Thoracic aorta (tissue), 2 donors: ENCODE data around the gene TOP1. TPM values are rescaled to one million over a fixed set of nuclear protein-coding genes. Genes with fewer than 3 reads are reported as not detected.
A peak's percentile ranks its signal among the peaks of the same experiment; 100 is the strongest.

Experiments
- ATAC-seq: fragments of 150-250 bp; one replicate; pipeline ENCODE4 v1.8.0; 2017; ENCODE audit warnings: low read depth; ENCODE audit not compliant: insufficient number of reproducible peaks, low FRiP score
- DNase-seq: peaks from one replicate; pipeline ENCODE4 v3.0.0-alpha.2; 2020; ENCODE audit warnings: low spot score
- H3K27ac ChIP-seq, 2 donors: fragments of 200-600 bp; sonication (generic); 1 replicate in 1 of 2; 2 replicates in 1 of 2; pipeline ENCODE4 v1.5.1; 2016; ENCODE audit warnings: mild to moderate bottlenecking in 2 of 2, moderate library complexity in 2 of 2
- H3K27me3 ChIP-seq: fragments of 200-600 bp; sonication (generic); replicated peaks from 2 replicates; pipeline ENCODE4 v1.6.0; 2016; ENCODE audit warnings: mild to moderate bottlenecking; ENCODE audit not compliant: insufficient read depth
- H3K36me3 ChIP-seq: fragments of 200-600 bp; sonication (generic); one replicate; pipeline ENCODE4 v1.5.1; 2016
- H3K4me1 ChIP-seq, 2 donors: fragments of 200-600 bp; sonication (generic); 1 replicate in 1 of 2; 2 replicates in 1 of 2; pipeline versions ENCODE4 v1.5.1 to v1.6.0; 2016; ENCODE audit warnings: low read depth in 2 of 2, mild to moderate bottlenecking in 1 of 2; ENCODE audit not compliant: control insufficient read depth in 1 of 2
- H3K4me3 ChIP-seq: fragments of 200-600 bp; sonication (generic); 2 replicates; pipeline ENCODE4 v1.5.1; 2016; ENCODE audit warnings: mild to moderate bottlenecking
- H3K9me3 ChIP-seq: fragments of 200-600 bp; sonication (generic); 2 replicates; pipeline ENCODE4 v1.5.1; 2016
- total RNA-seq, 2 donors: library from RNA; depleted of rRNA; stranded (reverse); fragments of >200 nt; gene quantifications; one replicate each; pipeline versions ENCODE4 v1.1.0 to v1.2.3, GENCODE V29; 2016
- TF ChIP-seq, protein P1 (sequence below): fragments of 200-600 bp; sonication (generic); IDR thresholded peaks from one replicate; pipeline ENCODE4 v1.5.1; 2019; ENCODE audit warnings: antibody characterized with exemption

Gene TOP1
- total RNA-seq, 2 donors from 2014 or later: 17.3 to 35.4 TPM

DNA sequence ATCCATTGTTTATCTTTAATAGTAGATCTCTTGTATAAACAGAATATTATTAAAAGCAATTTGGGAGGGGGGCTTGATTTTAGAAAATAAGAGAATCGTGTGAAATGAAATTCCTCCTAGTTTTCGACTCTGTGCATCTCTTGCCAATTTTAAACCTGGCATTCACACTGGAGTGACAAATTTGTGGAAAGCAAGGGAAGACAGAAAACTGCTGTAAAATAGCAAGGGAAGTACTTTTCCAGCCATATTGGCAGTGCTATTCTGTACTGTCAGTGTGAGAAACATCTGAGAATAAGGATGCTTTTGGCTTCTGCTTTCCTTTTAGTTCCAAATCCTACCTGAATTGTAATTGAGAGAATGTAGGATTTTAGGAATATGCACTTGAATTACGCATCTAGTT, 40.2 kb downstream of the TOP1 start:
- no peak overlapping the region for H3K27ac ChIP-seq
- no peaks in the 10 kb centered on the region for H3K27me3 ChIP-seq
- no peak overlapping the region for H3K4me3 ChIP-seq
- TF ChIP-seq, protein P1, sequence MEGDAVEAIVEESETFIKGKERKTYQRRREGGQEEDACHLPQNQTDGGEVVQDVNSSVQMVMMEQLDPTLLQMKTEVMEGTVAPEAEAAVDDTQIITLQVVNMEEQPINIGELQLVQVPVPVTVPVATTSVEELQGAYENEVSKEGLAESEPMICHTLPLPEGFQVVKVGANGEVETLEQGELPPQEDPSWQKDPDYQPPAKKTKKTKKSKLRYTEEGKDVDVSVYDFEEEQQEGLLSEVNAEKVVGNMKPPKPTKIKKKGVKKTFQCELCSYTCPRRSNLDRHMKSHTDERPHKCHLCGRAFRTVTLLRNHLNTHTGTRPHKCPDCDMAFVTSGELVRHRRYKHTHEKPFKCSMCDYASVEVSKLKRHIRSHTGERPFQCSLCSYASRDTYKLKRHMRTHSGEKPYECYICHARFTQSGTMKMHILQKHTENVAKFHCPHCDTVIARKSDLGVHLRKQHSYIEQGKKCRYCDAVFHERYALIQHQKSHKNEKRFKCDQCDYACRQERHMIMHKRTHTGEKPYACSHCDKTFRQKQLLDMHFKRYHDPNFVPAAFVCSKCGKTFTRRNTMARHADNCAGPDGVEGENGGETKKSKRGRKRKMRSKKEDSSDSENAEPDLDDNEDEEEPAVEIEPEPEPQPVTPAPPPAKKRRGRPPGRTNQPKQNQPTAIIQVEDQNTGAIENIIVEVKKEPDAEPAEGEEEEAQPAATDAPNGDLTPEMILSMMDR: no peak
- ATAC-seq (no peak), DNase-seq (no peak)
- no peaks in the 10 kb centered on the region for H3K9me3 ChIP-seq
- no peaks in the 10 kb centered on the region for H3K36me3 ChIP-seq
- peaks cover 24 to 76% of the 10 kb centered on the region in 2 donors for H3K4me1 ChIP-seq

- peak overlapping the region; percentile 57 to 72 for H3K27ac ChIP-seq
- H3K27me3 ChIP-seq: no peaks in the 10 kb centered on the region
- H3K36me3 ChIP-seq: no peaks in the 10 kb centered on the region
- H3K4me1 ChIP-seq: peaks cover 37 to 90% of the 10 kb centered on the region in 2 donors
- ATAC-seq (no peak), DNase-seq (peak; percentile 14)
- H3K9me3 ChIP-seq: no peaks in the 10 kb centered on the region
- no peak overlapping the region for H3K4me3 ChIP-seq
- TF ChIP-seq, protein P1: no peak
Observed at GRCh38 chr20:41072190-41072863, 43.7 kb downstream of the TOP1 start.

DNA sequence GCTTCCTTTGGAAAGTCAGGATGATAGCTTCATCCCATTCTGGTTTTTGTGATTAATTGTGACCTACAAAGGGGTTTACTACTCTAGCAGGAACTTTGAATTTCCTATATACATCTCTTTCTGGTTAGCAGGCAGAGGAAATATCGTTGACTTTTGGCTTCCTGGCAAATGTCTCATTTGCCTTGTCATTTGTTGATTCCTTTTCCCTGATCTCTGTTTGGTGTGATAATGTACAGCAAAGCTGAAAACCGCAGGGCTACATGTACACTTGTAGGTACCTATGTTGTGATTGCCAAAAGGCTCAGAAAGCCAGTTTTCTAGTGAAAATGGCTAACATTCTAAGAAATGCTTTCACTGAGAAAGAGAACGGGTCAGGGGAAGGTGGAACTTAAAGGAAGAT, 44.3 kb downstream of the TOP1 start:
- TF ChIP-seq, protein P1: no peak
- ATAC-seq (no peak), DNase-seq (no peak)
- peak overlapping the region; percentile 57 to 72 for H3K27ac ChIP-seq
- no peaks in the 10 kb centered on the region for H3K9me3 ChIP-seq
- no peaks in the 10 kb centered on the region for H3K27me3 ChIP-seq
- H3K36me3 ChIP-seq: no peaks in the 10 kb centered on the region
- peaks cover 40 to 90% of the 10 kb centered on the region in 2 donors for H3K4me1 ChIP-seq
- no peak overlapping the region for H3K4me3 ChIP-seq

DNA sequence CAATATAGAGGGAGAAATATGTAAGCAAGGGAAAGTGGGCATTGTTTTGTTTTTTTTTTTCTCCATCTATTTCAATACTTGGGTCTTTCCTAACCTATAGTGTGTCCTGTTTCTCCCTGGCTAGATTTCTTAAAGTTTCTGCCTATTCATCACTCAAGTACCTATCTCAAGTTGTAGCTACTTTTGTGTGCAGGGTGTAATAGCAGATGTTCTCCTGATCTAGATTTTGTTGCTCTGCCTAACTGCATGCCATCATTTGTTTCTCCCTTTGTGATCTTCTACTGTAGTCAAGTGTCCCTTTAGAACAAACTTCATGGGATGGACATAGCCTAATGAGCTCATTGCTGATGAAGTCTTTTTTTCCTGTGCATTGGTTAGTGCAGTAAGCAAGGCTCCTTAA, 45.8 kb downstream of the TOP1 start:
- Histone ChIP-seq H3K4me3 (no peak overlapping the region), H3K27me3 (no peaks in the 10 kb centered on the region), H3K36me3 (no peaks in the 10 kb centered on the region), H3K4me1 (peaks cover 39 to 89% of the 10 kb centered on the region in 2 donors), H3K9me3 (no peaks in the 10 kb centered on the region), H3K27ac (no peak overlapping the region)
- no peak for DNase-seq
- ATAC-seq: no peak
- TF ChIP-seq, protein P1: no peak

DNA sequence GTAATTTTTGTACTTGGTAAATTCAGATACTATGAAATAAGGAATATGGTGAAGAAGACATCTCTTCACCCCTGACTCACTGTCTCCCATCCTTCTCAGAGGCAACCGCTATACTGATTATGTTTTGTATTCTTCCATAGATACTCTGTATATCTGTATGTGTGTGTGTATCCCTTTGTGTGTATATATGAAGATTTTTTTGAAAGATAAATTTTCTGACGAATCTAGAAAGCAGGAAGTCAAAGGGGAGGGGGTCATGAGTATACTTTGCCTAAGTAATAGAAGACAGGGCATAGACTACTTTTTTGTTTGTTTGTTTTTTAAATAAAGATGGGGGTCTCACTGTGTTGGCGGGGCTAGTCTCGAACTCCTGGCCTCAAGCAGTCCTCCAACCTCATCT, 48.2 kb downstream of the TOP1 start:
- no peaks in the 10 kb centered on the region for H3K27me3 ChIP-seq
- peak overlapping the region in 1 of 2 donors; percentile 57 for H3K27ac ChIP-seq
- ATAC-seq: no peak
- no peak overlapping the region for H3K4me3 ChIP-seq
- TF ChIP-seq, protein P1: no peak
- H3K36me3 ChIP-seq: peaks cover 4% of the 10 kb centered on the region
- H3K4me1 ChIP-seq: peaks cover 41 to 93% of the 10 kb centered on the region in 2 donors
- DNase-seq: no peak
- no peaks in the 10 kb centered on the region for H3K9me3 ChIP-seq
